Tibial nerve (tissue), 4 donors: ENCODE data around the gene NOSTRIN.

Experiments used
- EP300 ChIP-seq, 2 donors: sonication (generic); formaldehyde crosslinking; IDR thresholded peaks; one replicate each; pipeline ENCODE4 v1.6.1; 2017; ENCODE audit warnings: antibody characterized with exemption in 2 of 2, mild to moderate bottlenecking in 1 of 2
- POLR2A ChIP-seq, 2 donors: fragments of 450-650 bp; IDR thresholded peaks; one replicate each; pipeline ENCODE4 v1.6.1; 2017; ENCODE audit warnings: antibody characterized with exemption in 2 of 2, mild to moderate bottlenecking in 2 of 2, moderate library complexity in 2 of 2
- TF ChIP-seq, protein P1 (sequence below), 5 experiments: fragments of 200-600 bp in 3 of 5; fragments of 450-650 bp in 2 of 5; sonication (generic) in 3 of 5; IDR thresholded peaks; one replicate each; pipeline ENCODE4 v1.5.1; 2016 to 2019; ENCODE audit warnings: antibody characterized with exemption in 5 of 5, mild to moderate bottlenecking in 3 of 5, moderate library complexity in 2 of 5

GRCh38 chr2:168790226-168790902, 12.1 kb upstream of the NOSTRIN start:
- no peak for TF ChIP-seq POLR2A (IDR thresholded peaks at IDR 0.05)
- TF ChIP-seq, protein P1, sequence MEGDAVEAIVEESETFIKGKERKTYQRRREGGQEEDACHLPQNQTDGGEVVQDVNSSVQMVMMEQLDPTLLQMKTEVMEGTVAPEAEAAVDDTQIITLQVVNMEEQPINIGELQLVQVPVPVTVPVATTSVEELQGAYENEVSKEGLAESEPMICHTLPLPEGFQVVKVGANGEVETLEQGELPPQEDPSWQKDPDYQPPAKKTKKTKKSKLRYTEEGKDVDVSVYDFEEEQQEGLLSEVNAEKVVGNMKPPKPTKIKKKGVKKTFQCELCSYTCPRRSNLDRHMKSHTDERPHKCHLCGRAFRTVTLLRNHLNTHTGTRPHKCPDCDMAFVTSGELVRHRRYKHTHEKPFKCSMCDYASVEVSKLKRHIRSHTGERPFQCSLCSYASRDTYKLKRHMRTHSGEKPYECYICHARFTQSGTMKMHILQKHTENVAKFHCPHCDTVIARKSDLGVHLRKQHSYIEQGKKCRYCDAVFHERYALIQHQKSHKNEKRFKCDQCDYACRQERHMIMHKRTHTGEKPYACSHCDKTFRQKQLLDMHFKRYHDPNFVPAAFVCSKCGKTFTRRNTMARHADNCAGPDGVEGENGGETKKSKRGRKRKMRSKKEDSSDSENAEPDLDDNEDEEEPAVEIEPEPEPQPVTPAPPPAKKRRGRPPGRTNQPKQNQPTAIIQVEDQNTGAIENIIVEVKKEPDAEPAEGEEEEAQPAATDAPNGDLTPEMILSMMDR (IDR thresholded peaks at IDR 0.05) = no peak
- no peak for TF ChIP-seq EP300 (IDR thresholded peaks at IDR 0.05)
